ENCODE measurements around the gene NDUFS5.

- TF ChIP-seq ZBTB10 (tag by site-specific recombination; IDR thresholded peaks at IDR 0.05) (no peak), ZFP41 (tag by site-specific recombination; IDR thresholded peaks at IDR 0.05; ENCODE audit: borderline replicate concordance) (no peak), CTCF (tag by site-specific recombination; IDR thresholded peaks at IDR 0.05) (no peak), ZNF391 (tag by site-specific recombination; IDR thresholded peaks at IDR 0.05; ENCODE audit: borderline replicate concordance, low read depth) (no peak), ZNF121 (tag by site-specific recombination; IDR thresholded peaks at IDR 0.05) (no peak), YY1 (tag by site-specific recombination; IDR thresholded peaks at IDR 0.05) (no peak), ZNF776 (tag by site-specific recombination; IDR thresholded peaks at IDR 0.05; ENCODE audit: borderline replicate concordance) (no peak), ZNF777 (tag by site-specific recombination; IDR thresholded peaks at IDR 0.05; ENCODE audit: borderline replicate concordance) (no peak), ZNF274 (IDR thresholded peaks at IDR 0.05; ENCODE audit: low read length) (no peak), ZNF274 (tag by site-specific recombination; IDR thresholded peaks at IDR 0.05; ENCODE audit: borderline replicate concordance) (no peak)
- TF ChIP-seq, protein P1, sequence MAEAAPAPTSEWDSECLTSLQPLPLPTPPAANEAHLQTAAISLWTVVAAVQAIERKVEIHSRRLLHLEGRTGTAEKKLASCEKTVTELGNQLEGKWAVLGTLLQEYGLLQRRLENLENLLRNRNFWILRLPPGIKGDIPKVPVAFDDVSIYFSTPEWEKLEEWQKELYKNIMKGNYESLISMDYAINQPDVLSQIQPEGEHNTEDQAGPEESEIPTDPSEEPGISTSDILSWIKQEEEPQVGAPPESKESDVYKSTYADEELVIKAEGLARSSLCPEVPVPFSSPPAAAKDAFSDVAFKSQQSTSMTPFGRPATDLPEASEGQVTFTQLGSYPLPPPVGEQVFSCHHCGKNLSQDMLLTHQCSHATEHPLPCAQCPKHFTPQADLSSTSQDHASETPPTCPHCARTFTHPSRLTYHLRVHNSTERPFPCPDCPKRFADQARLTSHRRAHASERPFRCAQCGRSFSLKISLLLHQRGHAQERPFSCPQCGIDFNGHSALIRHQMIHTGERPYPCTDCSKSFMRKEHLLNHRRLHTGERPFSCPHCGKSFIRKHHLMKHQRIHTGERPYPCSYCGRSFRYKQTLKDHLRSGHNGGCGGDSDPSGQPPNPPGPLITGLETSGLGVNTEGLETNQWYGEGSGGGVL (tag by site-specific recombination; IDR thresholded peaks at IDR 0.05), result no peak
- TF ChIP-seq, protein P2, sequence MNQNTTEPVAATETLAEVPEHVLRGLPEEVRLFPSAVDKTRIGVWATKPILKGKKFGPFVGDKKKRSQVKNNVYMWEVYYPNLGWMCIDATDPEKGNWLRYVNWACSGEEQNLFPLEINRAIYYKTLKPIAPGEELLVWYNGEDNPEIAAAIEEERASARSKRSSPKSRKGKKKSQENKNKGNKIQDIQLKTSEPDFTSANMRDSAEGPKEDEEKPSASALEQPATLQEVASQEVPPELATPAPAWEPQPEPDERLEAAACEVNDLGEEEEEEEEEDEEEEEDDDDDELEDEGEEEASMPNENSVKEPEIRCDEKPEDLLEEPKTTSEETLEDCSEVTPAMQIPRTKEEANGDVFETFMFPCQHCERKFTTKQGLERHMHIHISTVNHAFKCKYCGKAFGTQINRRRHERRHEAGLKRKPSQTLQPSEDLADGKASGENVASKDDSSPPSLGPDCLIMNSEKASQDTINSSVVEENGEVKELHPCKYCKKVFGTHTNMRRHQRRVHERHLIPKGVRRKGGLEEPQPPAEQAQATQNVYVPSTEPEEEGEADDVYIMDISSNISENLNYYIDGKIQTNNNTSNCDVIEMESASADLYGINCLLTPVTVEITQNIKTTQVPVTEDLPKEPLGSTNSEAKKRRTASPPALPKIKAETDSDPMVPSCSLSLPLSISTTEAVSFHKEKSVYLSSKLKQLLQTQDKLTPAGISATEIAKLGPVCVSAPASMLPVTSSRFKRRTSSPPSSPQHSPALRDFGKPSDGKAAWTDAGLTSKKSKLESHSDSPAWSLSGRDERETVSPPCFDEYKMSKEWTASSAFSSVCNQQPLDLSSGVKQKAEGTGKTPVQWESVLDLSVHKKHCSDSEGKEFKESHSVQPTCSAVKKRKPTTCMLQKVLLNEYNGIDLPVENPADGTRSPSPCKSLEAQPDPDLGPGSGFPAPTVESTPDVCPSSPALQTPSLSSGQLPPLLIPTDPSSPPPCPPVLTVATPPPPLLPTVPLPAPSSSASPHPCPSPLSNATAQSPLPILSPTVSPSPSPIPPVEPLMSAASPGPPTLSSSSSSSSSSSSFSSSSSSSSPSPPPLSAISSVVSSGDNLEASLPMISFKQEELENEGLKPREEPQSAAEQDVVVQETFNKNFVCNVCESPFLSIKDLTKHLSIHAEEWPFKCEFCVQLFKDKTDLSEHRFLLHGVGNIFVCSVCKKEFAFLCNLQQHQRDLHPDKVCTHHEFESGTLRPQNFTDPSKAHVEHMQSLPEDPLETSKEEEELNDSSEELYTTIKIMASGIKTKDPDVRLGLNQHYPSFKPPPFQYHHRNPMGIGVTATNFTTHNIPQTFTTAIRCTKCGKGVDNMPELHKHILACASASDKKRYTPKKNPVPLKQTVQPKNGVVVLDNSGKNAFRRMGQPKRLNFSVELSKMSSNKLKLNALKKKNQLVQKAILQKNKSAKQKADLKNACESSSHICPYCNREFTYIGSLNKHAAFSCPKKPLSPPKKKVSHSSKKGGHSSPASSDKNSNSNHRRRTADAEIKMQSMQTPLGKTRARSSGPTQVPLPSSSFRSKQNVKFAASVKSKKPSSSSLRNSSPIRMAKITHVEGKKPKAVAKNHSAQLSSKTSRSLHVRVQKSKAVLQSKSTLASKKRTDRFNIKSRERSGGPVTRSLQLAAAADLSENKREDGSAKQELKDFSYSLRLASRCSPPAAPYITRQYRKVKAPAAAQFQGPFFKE (tag by site-specific recombination; IDR thresholded peaks at IDR 0.05; ENCODE audit: borderline replicate concordance), result no peak
- TF ChIP-seq, protein P3, sequence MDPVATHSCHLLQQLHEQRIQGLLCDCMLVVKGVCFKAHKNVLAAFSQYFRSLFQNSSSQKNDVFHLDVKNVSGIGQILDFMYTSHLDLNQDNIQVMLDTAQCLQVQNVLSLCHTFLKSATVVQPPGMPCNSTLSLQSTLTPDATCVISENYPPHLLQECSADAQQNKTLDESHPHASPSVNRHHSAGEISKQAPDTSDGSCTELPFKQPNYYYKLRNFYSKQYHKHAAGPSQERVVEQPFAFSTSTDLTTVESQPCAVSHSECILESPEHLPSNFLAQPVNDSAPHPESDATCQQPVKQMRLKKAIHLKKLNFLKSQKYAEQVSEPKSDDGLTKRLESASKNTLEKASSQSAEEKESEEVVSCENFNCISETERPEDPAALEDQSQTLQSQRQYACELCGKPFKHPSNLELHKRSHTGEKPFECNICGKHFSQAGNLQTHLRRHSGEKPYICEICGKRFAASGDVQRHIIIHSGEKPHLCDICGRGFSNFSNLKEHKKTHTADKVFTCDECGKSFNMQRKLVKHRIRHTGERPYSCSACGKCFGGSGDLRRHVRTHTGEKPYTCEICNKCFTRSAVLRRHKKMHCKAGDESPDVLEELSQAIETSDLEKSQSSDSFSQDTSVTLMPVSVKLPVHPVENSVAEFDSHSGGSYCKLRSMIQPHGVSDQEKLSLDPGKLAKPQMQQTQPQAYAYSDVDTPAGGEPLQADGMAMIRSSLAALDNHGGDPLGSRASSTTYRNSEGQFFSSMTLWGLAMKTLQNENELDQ (tag by site-specific recombination; IDR thresholded peaks at IDR 0.05; ENCODE audit: low read depth), result no peak
- TF ChIP-seq, protein P4, sequence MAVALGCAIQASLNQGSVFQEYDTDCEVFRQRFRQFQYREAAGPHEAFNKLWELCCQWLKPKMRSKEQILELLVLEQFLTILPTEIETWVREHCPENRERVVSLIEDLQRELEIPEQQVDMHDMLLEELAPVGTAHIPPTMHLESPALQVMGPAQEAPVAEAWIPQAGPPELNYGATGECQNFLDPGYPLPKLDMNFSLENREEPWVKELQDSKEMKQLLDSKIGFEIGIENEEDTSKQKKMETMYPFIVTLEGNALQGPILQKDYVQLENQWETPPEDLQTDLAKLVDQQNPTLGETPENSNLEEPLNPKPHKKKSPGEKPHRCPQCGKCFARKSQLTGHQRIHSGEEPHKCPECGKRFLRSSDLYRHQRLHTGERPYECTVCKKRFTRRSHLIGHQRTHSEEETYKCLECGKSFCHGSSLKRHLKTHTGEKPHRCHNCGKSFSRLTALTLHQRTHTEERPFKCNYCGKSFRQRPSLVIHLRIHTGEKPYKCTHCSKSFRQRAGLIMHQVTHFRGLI (tag by site-specific recombination; IDR thresholded peaks at IDR 0.05), result no peak
Measured at GRCh38 chr1:38992412-38993111, 33.6 kb upstream of the NDUFS5 start.
